Measurements from ENCODE around the gene CROCC. TPM values are rescaled to one million over a fixed set of nuclear protein-coding genes. Genes with fewer than 3 reads are reported as not detected.

CROCC gene
- total and polyA plus RNA-seq, 9 of the 15 experiments (the other 6 are each of a cell fraction or from before 2014, with no cell fraction given) = 0.17 to 15.4 (median 7.6) TPM

GRCh38 chr1:16905110-16905867 lies 16.4 kb upstream of the CROCC start (continued):
- TF ChIP-seq CLOCK (CRISPR knock-in tag; IDR thresholded peaks at IDR 0.05; ENCODE audit: borderline replicate concordance) (no peak), PRDM10 (IDR thresholded peaks at IDR 0.05; ENCODE audit: partially characterized antibody) (peak; percentile 30), ZNF133 (CRISPR knock-in tag; IDR thresholded peaks at IDR 0.05) (no peak), ARNT (IDR thresholded peaks at IDR 0.05) (peak; percentile 86 to 93), RBBP5 (IDR thresholded peaks at IDR 0.05; ENCODE audit: borderline replicate concordance, insufficient read depth, low read length, poor library complexity, severe bottlenecking) (no peak), HMGXB4 (CRISPR knock-in tag; IDR thresholded peaks at IDR 0.05) (peak; percentile 72; the same call in 1 of the 2 replicates)
